Measurements from ENCODE around the gene CCL27.
"Not testable (repeated sequence)": the region's sequence is repeated elsewhere in the genome, so short reads cannot be mapped to it uniquely, and the experiment has no call there.

Gene CCL27

DNA sequence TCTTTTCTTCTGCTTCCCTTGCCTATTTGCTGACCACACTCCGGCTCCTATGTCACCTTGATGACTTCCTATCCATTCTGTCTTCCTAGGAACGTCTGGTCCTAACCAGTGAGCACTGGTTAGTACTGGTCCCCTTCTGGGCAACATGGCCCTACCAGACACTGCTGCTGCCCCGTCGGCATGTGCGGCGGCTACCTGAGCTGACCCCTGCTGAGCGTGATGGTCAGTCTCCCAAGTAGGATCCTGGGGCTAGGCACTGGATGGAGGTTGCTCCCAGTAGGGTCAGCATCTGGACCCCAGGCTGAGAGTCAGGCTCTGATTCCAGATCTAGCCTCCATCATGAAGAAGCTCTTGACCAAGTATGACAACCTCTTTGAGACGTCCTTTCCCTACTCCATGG, 13.8 kb downstream of the CCL27 start:
- DNase-seq = no peak

DNA sequence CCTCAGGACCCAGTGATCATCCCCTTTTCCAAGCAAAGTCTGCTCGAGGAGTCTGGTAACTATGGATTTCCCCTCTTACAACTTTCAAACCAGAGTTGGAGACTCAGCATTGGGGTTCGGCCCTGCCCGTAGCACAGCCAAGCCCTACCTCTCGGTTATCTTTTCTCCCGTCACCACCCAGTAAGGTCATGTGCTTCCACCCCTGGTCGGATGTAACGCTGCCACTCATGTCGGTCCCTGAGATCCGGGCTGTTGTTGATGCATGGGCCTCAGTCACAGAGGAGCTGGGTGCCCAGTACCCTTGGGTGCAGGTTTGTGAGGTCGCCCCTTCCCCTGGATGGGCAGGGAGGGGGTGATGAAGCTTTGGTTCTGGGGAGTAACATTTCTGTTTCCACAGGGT, 14.8 kb downstream of the CCL27 start:
- no peak for DNase-seq

DNA sequence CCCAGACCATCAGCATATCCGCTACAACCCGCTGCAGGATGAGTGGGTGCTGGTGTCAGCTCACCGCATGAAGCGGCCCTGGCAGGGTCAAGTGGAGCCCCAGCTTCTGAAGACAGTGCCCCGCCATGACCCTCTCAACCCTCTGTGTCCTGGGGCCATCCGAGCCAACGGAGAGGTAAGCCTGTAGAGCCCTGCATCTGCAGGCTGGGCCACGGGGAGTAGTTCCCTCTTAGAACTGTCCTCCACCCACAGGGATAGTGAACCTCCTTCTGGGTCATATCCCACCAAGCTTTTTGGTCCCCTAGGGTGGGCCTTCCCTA, 15.4 kb downstream of the CCL27 start:
- no peak for DNase-seq

DNA sequence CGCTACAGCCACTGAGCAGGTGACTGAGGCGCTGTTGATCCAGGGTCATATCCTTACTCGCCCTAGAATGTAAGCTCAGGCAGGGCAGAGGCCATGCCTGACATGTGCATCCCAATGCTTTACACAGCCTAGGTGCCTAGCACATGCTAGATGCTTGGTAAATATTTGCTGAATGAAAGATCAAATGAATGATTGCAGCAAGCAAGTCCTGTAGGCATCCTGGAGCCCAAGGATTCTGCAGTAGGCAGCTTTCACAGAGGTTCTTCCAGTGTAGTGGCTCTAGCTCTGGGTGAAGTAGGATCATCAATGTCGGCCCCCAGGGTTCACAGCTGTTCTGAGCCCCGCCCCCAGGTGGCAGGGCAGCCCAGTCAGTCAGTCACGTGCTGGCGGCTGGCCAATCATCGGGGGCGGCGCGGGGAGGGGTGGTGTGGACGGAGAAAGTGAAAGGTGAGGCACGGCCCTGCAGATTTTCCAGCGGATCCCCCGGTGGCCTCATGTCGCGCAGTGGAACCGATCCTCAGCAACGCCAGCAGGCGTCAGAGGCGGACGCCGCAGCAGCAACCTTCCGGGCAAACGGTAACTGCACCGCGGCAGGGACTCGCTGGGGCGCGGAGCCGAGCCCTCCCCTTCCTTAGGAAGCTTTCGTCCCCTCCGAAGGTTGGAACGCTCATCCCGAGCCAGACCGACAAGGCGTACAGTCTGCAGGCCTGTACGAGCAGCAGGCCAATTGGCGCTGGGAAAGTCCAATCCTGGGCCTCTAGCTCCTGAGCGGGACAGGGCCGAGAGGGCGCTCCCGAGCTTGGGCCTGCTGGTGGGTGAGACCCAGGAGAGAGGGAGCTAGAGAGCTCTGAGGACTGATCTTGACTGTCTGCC, 16.0 kb downstream of the CCL27 start, which contains the start of gene GALT:
GALT (plus strand) TSS at position 465 of the 873 bp plus-strand sequence; CDS start at position 495, 30 bp downstream.
- peak; percentile 90 to 92 for DNase-seq

DNA sequence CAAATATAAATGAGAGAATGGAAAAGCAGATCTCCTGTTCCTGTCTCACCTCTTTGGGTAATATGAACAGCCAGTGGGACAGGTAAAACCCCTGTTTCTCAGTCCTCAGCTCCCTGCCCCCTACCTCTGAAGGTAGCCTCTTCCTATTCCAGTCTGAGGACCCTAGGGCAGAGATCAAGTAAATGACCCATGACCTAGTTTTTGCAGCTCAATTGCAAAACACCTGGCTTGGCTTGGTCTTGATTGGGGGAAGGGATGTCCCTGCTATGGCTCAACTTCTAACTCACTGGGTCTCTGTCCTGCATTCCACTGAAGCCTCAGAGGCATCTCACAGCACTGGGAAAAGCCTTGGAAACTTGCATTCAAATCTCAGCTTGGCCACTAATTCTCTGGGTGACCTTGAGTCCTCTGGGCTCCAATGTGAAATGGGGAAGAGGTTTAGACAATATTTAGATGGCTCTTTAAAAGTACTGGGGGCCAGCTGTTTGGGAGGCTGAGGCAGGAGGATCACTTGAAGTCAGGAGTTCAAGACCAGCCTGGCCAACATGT, 17.6 kb downstream of the CCL27 start:
- DNase-seq = no peak

DNA sequence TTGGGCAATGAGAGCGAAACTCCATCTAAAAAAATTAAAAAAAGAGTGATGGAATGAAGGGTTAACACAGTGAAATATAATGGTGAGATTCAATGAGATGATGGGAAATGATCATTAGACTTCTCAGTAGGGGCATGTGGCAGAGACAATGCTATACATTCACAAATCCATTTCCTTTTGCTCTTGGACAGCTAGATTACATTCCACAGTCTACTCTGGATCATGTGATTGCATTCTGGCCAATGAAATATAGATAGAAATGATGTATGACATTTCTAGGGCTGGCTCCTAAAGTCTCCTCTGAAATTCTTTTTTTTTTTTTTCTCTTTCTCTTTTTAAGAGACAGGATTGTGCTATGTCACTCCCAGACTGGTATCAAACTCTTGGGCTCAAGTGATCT, 19.8 kb downstream of the CCL27 start:
- no peak for DNase-seq

DNA sequence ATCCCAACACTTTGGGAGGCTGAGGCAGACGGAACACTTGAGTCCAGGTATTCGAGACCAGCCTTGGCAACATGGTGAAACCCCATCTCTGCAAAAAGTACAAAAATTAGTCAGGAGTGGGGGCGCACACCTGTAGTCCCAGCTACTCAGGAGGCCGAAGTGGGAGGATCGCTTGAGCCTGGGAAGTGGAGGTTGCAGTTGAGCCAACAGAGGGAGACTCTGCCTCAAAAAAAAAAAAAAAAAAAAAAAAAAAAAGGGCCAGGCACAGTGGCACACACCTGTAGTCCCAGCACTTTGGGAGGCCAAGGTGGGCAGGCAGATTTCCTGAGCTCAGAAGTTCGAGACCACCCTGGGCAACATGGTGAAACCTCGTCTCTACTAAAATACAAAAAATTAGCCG, 23.1 kb downstream of the CCL27 start:
- not testable (repeated sequence) for DNase-seq

DNA sequence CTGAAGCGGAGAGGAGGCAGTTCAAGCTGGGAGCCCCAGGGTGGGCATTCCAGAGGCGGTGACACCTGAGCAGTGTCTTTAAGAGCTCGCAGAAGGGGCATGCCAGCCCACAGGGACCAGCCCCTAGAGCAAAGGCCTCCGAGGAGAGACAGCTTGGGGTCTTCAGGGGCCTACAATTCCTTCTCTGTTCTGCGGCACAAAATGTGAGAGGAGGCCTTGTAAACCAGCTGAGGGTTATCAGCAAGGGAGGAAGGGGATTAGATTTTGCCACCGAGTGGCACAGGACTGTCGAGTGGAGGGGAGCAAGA, 24.4 kb downstream of the CCL27 start:
- no peak for DNase-seq

DNA sequence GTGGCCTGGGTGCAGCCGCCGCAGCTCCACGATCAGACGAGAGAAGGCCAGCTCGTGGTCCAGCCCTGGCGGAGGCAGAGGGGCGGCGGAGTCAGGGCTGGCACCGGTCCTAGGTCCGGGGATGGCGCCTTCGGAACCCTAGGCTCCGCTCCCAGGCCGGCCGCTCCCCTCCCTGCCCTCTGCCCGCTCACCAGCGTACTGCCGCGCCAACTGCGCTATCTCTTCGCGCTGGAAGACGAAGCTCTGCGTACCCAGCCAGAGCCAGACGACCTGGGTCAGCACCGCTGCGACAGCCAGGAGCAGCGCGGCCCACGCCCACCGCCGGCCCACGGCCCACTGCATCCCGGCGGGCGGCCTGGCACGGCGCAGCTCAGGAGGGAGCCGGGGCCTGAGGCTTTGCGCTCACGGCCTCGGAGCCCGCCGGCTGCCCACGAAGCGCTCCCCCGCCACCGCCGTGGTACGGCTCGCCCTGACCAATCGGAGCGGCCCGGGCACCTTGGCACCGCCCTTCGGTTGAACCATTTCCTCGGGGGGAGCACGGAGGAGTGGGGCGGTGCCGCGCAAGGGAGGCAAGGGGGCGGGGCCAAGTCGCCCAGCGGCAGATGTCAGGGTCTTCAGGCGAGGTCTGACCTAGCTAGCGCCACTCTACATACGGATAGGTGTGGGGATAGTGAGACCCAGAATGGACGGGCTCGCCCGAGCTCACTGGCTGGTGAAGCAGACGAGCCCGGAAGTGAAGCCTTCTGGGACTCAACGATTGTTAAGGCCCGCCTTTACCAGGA, 24.9 kb downstream of the CCL27 start, which contains the start of gene SIGMAR1:
SIGMAR1 (minus strand) TSS at position 432 of the 782 bp plus-strand sequence; CDS start at position 342, 90 bp downstream.
- DNase-seq = peak; percentile 93 to 95

DNA sequence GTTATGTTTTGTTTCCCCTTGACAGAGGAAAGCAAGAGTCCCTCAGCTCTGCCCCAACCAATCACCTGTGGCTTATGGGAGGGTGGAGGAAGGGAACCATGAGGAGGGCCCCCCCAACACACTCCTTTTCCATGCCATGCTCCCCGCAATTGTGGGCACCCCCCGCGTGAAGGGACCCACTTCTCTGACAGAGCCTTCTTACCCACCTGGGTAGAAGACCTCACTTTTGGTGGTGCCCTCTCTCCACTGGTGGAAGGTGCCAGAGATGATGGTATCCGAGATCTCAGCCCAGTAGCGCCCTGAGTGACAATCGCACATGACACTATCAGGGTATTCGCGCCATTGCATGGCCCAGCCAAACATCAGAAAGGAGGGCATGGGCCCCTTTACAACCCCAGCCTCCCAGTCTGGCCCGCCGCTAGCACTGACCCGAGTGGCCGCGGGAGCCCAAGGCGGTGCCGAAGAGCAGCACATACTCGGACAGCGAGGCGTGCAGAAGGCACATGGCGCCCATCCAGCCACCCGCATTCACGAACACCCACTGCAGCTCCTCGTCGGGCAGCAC, 25.6 kb downstream of the CCL27 start:
- peak; percentile 5 to 32 for DNase-seq

DNA sequence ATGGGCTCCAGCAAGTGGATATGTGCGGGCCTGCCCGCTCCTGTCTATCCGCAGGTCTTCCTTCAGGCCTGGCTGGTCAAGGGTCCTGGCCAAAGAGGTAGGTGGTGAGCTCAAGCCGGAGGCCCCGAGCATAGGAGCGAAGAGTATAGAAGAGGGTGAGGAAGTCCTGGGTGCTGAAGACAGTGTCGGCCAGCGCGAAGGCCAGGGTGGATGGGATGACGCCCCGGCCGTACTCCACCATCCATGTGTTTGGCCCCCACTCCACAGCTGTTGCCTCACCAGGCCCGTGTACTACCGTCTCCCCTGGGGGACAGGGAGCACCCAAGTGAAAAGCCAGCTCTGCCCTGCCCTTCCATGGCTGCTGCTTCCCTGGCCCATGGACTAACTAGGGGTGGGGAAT, 26.9 kb downstream of the CCL27 start:
- DNase-seq = no peak

DNA sequence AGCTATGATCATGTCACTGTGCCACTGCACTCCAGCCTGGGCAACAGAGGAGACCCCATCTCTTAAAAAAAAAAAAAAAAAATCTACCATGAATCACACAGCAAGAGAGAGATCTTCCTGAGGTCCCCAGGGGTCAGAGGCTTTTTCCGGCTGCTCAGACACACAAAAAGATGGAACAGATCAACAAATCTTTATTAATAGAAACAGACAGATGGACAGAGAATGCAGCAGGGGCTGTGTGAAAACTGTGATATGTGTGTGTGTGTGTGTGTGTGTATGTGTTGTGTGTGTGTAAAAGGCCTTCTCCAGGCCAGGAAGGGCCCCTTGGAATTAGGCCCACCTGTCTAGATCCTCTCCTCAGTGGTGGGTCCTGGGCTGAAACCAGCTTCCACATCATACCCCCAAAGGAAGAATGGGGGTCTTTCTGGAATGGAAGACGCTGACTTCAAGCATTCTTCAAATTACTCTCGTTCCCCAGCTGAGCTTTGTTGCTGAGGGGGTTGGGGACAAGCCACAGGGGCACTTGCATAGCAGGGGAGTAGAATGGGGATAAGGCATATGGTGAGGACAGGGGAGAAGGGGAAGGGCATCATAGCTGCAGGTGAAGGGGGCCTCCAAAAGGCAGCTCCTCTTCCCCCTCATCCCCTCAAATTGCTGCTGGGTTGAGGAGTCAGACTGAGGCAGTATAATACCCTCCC, 27.8 kb downstream of the CCL27 start:
- DNase-seq = no peak

DNA sequence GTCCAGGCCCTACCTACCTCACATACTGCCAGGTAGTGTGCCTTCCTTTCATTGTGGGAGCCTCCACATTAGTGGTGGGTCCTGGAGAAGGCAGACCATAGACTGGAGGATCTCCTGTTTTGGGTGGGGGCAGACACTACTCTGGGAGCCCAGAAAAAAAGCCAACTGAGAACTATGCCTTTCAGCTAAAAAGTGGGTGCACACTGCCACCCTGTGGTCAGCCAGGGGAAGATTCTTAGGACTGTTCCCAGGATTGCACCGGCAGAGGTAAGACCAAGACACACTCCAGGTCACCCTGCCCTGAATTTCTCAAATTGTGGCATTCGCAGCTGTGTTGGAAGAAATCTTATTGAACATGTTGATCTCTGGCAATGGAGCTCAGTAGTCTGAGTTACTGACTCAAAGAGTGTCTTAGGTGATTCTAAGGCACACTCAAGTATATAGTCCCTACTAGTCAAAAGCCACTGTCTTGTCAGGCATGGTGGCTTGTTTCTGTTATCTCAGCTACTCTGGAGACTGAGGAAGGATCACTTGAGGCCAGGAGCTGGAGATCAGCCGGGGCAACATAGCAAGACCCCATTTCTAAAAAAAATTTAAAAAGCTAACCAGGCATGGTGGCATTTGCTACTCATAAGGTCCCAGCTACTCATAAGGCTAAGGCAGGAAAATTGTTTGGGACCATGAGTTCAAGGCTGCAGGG, 28.5 kb downstream of the CCL27 start:
- DNase-seq = peak; percentile 55 to 72

DNA sequence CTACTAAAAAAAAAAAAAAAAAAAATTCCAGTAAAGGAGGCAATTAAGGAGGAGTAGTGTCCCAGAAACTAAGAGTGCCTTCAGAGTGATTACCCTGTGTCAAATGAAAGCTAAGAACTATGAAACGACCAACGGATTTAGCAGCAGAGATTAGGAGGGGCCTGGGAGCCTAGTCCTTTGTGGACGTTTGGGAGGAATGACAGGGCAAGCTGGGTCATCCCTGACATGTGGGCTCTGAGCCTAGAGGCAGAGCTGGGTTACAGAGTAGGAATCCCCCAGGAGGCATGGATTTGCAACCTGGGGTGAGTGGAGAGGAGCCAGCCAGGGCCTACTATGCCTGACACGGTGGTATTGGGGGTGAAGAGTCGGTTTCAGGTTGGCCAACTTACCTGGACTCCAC, 29.3 kb downstream of the CCL27 start:
- DNase-seq = no peak

DNA sequence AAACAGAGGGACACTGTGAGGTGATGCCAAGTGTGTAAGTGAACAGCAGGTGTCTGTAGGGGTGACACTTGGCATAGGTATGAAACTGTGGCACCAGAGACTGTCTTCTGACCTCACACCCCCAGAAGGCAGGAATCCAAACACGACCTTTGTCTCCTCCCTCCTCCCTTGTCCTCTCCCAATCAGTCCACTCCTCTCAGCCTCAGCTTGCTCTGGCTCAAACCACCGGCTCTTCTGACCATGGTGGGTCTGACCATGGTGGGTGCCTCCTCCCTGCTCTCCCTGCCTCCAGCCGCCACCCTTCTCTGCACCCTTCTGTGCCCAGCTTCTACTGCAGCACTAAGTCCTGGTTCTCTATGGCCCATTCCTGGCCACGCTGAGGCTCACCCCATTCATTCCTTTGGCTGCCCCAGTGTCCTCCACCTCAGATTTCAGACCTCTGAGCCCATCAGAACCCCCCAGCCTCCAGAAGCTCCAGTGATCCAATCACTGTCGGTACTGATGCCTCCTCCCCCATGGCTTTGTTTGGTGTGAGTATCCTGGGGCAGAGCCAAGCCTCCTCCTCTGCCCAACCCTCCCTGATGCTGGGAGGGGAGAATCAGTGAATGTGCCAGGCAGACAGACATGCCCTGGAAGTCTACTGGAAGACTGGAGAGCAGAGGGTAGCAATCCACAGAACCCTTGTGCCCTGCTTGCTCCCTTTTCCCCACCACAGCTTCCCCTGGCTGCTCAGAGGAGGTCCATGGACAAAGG, 31.9 kb downstream of the CCL27 start:
- DNase-seq = no peak

DNA sequence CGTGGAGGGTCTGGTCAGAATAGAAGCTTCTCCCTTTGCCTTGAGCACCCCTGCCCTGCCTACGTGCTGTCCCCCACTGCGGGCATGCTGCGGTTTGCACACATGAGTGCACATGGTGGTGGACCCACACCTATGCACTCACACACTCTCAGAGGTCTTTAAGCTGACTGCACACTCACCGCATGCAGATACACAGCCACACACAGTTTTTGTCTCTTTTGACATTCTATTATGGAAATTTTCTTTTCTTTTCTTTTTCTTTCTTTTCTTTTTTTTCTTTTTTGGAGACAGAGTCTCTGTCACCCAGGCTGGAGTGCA, 33.0 kb downstream of the CCL27 start:
- no peak for DNase-seq

DNA sequence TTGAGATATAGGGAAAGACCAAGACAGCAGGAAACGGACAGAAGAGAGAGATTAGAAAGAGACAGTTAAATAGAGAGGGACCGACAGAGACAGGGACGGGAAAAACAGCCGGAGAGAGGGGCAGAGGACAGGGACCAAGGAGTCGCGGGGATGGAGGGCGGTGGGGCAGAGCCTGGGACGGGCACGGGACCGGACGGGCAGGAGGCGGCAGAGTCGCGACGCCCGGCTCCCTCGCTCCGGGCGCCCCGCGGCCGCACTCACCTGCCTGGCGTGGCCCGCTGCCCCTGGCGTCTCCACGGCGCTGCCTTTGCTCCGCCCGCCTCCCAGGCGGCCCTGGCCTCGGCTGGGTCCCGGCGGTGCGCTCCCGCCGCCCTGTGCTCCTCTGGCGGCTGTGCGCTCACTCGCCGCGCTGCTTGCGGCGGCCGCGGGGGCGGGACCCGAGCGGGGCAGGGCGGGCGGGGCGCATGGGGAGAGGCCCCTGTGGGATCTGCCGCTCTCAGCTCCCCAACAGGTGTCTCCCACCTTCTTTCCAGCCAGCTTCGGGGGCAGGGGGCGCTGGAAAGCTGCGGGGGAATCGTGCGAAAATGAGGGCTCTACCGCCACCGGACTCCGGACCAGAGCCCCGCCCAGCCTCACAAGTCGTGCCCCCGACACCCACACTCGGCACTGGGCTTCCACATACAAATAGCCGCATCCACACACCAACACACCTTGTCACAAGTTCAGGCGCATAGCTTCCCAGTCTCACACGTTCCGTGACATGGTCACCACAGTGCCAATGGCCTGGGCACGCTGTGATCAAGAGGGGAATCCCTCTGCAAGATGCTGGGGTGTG, 33.6 kb downstream of the CCL27 start, which contains the start of gene ARID3C:
ARID3C (minus strand) TSS at position 411 of the 835 bp plus-strand sequence. CDS start 1,052 bp downstream, outside the sequence.
- DNase-seq = peak; percentile 22 to 58

DNA sequence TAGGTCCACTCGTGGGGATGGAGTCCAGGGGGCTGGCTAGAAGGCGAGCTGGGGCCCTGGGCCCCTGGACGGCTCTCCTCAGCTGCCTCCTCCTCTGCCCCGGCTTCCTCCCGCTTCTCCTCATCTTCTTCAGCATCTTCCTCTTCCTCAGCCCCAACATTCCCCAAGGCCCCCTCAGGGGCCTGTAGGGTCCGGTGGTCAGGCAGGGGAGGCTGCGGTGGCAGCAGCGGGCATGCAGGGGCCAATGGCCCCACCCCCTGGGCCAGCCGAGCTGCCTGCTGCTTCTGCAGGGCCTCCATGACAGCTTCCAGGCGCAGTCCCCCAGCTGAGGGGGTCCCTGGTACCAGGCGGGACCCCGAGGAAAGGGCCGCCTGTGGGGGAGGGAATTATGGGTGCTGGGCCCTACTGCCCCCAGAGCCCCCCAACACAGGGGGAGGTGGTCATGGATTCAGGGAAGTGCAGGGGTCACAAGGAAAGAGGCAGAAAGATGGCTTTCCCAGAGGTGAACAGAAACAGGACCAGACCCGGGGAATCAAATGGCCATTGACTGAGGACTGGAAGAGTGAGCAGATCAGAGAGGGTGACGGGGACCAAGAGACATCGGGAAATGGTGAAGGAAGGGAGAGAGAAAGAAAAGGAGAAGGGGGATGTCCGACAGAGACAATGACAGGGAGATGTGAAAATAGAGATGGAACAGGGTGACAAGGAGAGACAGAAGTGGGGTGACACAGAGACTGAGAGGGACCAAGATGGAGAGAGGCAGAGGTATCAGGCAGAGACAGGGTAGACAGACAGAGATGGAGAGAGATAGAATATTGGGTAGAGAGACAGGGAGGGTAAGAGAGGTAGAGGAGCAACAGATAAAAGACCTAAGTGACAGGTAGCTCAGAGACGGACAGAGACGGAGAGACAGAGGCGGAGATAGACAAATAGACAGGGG, 34.5 kb downstream of the CCL27 start:
- DNase-seq = no peak

DNA sequence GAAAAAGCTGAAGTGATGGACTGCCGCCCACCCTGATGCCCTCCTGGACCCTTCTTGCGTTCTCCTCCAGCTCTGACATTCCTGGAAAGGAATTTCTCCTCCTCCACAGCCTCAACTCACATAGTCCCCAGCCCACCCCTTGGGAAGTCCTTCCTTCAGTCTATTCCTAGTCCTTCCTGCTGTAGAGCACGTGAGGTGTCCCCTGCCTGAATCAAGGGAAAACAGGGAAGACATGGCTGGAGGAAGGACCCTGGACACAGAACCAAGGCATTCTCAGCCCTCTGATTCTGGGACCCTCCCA, 37.3 kb downstream of the CCL27 start:
- no peak for DNase-seq

All from NCI-H2081 (cell line).